H1 (cell line): ENCODE data around the gene PHEX. TPM values are rescaled to one million over a fixed set of nuclear protein-coding genes. Genes with fewer than 3 reads are reported as not detected.

Source experiments
- ASH2L ChIP-seq: fragments of 200-600, 300-600 bp; sonication (generic); IDR thresholded peaks from one replicate; pipeline ENCODE4 v1.7.1; 2017; ENCODE audit warnings: low read length
- CBX8 ChIP-seq: fragments of 300-800, 300-1000 bp; sonication (generic); IDR thresholded peaks from 2 replicates; pipeline ENCODE4 v1.7.1; 2016; ENCODE audit warnings: low read depth, low read length, borderline replicate concordance
- CEBPB ChIP-seq: IDR thresholded peaks from 2 replicates; pipeline ENCODE4 v1.6.1; 2012; ENCODE audit warnings: low read depth, low read length
- CHD7 ChIP-seq: fragments of 300-600 bp; sonication (generic); IDR thresholded peaks from 2 replicates; pipeline ENCODE4 v1.7.1; 2012; ENCODE audit warnings: low read length, moderate library complexity, mild to moderate bottlenecking, inconsistent platforms; ENCODE audit not compliant: insufficient replicate concordance
- FOSL1 ChIP-seq: IDR thresholded peaks from 2 replicates; pipeline ENCODE4 v1.6.1; 2011; ENCODE audit warnings: mild to moderate bottlenecking, low read depth, low read length, moderate library complexity; ENCODE audit not compliant: insufficient read depth
- KDM5A ChIP-seq: fragments of 200-600 bp; IDR thresholded peaks from 2 replicates; pipeline ENCODE4 v1.7.1; 2012; ENCODE audit warnings: mild to moderate bottlenecking, low read length, inconsistent platforms, mixed read lengths
- NRF1 ChIP-seq: IDR thresholded peaks from 2 replicates; pipeline ENCODE4 v1.6.1; 2011; ENCODE audit warnings: mild to moderate bottlenecking, low read depth, low read length, improper control_type of control experiment
- SUZ12 ChIP-seq: fragments of 200-600 bp; sonication (generic); IDR thresholded peaks from 2 replicates; pipeline ENCODE4 v1.6.1; 2012; ENCODE audit warnings: mild to moderate bottlenecking, inconsistent platforms, low read length, moderate library complexity, mixed read lengths
- TBP ChIP-seq: IDR thresholded peaks from 2 replicates; pipeline ENCODE4 v1.6.1; 2011; ENCODE audit warnings: low read depth, low read length, improper control_type of control experiment
- ZNF274 ChIP-seq: IDR thresholded peaks from 2 replicates; pipeline ENCODE4 v1.7.0; 2012; ENCODE audit warnings: low read length, borderline replicate concordance; ENCODE audit errors: extremely low read depth
- polyA plus RNA-seq, 7 experiments: library from polyadenylated mRNA; depleted of rRNA in 3 of 7; stranded (reverse) in 5 of 7; unstranded in 2 of 7; fragments of >200 nt in 5 of 7; fragments of 200-250 nt in 2 of 7; gene quantifications; 1 replicate in 5 of 7; 2 replicates in 1 of 7; 4 replicates in 1 of 7; pipeline versions ENCODE4 v1.2.1 to v1.2.3, GENCODE V29; 2011 to 2013; ENCODE audit warnings: missing spikeins in 2 of 7, mixed read lengths in 2 of 7
- total RNA-seq: library from RNA; stranded (reverse); fragmentation: NEBNext Ultra II Directional; extraction: Animal tissue kit (Norgen Biotek cat#: 25700); gene quantifications from 2 replicates; pipeline ENCODE4 v1.2.1, GENCODE V29; 2021

Gene PHEX
- total and polyA plus RNA-seq, 2 of the 8 experiments (the other 6 are each of a cell fraction or from before 2014, with no cell fraction given) = 0.03 to 0.11 TPM

GRCh38 chrX:22032506-22032905 is 381 bp downstream of the PHEX start (continued):
- TF ChIP-seq CHD7 (no peak), KDM5A (no peak), SUZ12 (no peak), TBP (no peak), ZNF274 (no peak), NRF1 (no peak), CBX8 (no peak), ASH2L (no peak), CEBPB (no peak), FOSL1 (no peak)
